ENCODE data around the gene SERINC5.
"Not testable (repeated sequence)": the region's sequence is repeated elsewhere in the genome, so short reads cannot be mapped to it uniquely, and the experiment has no call there.

SERINC5 gene

DNA sequence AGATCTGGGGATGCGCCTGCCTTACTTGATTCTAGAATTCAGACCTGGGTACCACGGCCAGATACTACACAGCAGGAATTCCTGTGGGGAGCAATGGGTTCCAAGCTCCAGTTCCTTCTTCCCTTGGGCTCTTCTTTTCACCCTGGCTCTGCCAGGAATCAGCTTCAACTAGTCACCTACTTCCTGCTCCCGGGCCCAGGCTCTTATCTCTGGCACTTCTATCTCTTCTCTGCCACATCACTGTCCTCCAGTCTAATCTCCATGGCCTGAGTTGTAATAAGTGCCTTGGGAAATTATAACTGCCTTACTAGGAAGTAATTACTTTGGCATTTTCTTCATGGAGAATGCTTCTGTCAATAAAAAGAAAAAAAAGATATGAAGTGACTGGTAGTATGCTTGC, 26.2 kb upstream of the SERINC5 start:
- Histone ChIP-seq H3K4me1 (ENCODE audit: control insufficient read depth, low read depth, low read length) (peaks cover 3% of the 10 kb centered on the region), H3K4me3 (ENCODE audit: low read length) (no peak overlapping the region), H3K27ac (ENCODE audit: low read length) (no peak overlapping the region), H3K9ac (ENCODE audit: low read length) (no peak overlapping the region), H3K27me3 (ENCODE audit: control insufficient read depth, insufficient read depth, low read length) (no peaks in the 10 kb centered on the region), H3K9me3 (ENCODE audit: control insufficient read depth, low read depth, low read length) (no peaks in the 10 kb centered on the region), H3K36me3 (ENCODE audit: control insufficient read depth, low read depth, low read length) (no peaks in the 10 kb centered on the region)

GRCh38 chr5:80277191-80277590, 21.3 kb upstream of the SERINC5 start:
- Histone ChIP-seq H3K4me1 (ENCODE audit: control insufficient read depth, low read depth, low read length) (no peaks in the 10 kb centered on the region), H3K27ac (ENCODE audit: low read length) (no peak overlapping the region), H3K36me3 (ENCODE audit: control insufficient read depth, low read depth, low read length) (no peaks in the 10 kb centered on the region), H3K9ac (ENCODE audit: low read length) (no peak overlapping the region), H3K27me3 (ENCODE audit: control insufficient read depth, insufficient read depth, low read length) (no peaks in the 10 kb centered on the region), H3K4me3 (ENCODE audit: low read length) (no peak overlapping the region), H3K9me3 (ENCODE audit: control insufficient read depth, low read depth, low read length) (no peaks in the 10 kb centered on the region)

GRCh38 chr5:80276186-80276585, 20.3 kb upstream of the SERINC5 start:
- no peaks in the 10 kb centered on the region for H3K9me3 ChIP-seq (ENCODE audit: control insufficient read depth, low read depth, low read length)
- H3K4me3 ChIP-seq (ENCODE audit: low read length), result no peak overlapping the region
- H3K27me3 ChIP-seq (ENCODE audit: control insufficient read depth, insufficient read depth, low read length), result no peaks in the 10 kb centered on the region
- no peaks in the 10 kb centered on the region for H3K36me3 ChIP-seq (ENCODE audit: control insufficient read depth, low read depth, low read length)
- H3K27ac ChIP-seq (ENCODE audit: low read length), result no peak overlapping the region
- no peak overlapping the region for H3K9ac ChIP-seq (ENCODE audit: low read length)
- H3K4me1 ChIP-seq (ENCODE audit: control insufficient read depth, low read depth, low read length), result no peaks in the 10 kb centered on the region

GRCh38 chr5:80275347-80275746, 19.5 kb upstream of the SERINC5 start:
- H3K4me1 ChIP-seq (ENCODE audit: control insufficient read depth, low read depth, low read length), result no peaks in the 10 kb centered on the region
- no peaks in the 10 kb centered on the region for H3K27me3 ChIP-seq (ENCODE audit: control insufficient read depth, insufficient read depth, low read length)
- no peaks in the 10 kb centered on the region for H3K9me3 ChIP-seq (ENCODE audit: control insufficient read depth, low read depth, low read length)
- H3K9ac ChIP-seq (ENCODE audit: low read length), result no peak overlapping the region
- H3K4me3 ChIP-seq (ENCODE audit: low read length), result no peak overlapping the region
- H3K36me3 ChIP-seq (ENCODE audit: control insufficient read depth, low read depth, low read length), result no peaks in the 10 kb centered on the region
- H3K27ac ChIP-seq (ENCODE audit: low read length), result no peak overlapping the region

DNA sequence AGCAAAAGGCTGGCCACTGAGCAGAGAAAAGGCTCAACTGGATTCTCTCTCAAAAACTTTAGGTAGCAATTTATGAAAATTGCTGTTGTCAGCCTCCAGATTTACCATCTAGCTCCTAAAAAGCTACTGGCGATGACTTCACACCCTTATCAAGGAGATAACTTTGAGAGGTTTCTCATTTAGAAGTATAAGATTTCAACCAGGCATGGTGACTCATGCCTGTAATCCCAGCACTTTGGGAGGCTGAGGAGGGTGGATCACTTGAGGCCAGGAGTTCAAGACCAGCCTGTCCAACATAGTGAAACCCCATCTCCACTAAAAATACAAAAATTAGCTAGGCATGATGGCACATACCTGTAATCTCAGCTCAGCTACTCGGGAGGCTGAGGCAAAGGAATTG, 14.7 kb upstream of the SERINC5 start:
- H3K27me3 ChIP-seq (ENCODE audit: control insufficient read depth, insufficient read depth, low read length); H3K9ac ChIP-seq (ENCODE audit: low read length); H3K36me3 ChIP-seq (ENCODE audit: control insufficient read depth, low read depth, low read length); H3K4me3 ChIP-seq (ENCODE audit: low read length); H3K4me1 ChIP-seq (ENCODE audit: control insufficient read depth, low read depth, low read length); H3K27ac ChIP-seq (ENCODE audit: low read length); H3K9me3 ChIP-seq (ENCODE audit: control insufficient read depth, low read depth, low read length): not testable (repeated sequence)

GRCh38 chr5:80269991-80270438, 14.2 kb upstream of the SERINC5 start:
- H3K9me3 ChIP-seq (ENCODE audit: control insufficient read depth, low read depth, low read length), result no peaks in the 10 kb centered on the region
- H3K36me3 ChIP-seq (ENCODE audit: control insufficient read depth, low read depth, low read length), result no peaks in the 10 kb centered on the region
- no peak overlapping the region for H3K27ac ChIP-seq (ENCODE audit: low read length)
- H3K9ac ChIP-seq (ENCODE audit: low read length), result no peak overlapping the region
- H3K4me3 ChIP-seq (ENCODE audit: low read length), result no peak overlapping the region
- peaks cover 7% of the 10 kb centered on the region for H3K4me1 ChIP-seq (ENCODE audit: control insufficient read depth, low read depth, low read length)
- no peaks in the 10 kb centered on the region for H3K27me3 ChIP-seq (ENCODE audit: control insufficient read depth, insufficient read depth, low read length)

- Histone ChIP-seq H3K9ac (ENCODE audit: low read length) (no peak overlapping the region), H3K4me3 (ENCODE audit: low read length) (no peak overlapping the region), H3K4me1 (ENCODE audit: control insufficient read depth, low read depth, low read length) (peaks cover 7% of the 10 kb centered on the region), H3K27me3 (ENCODE audit: control insufficient read depth, insufficient read depth, low read length) (no peaks in the 10 kb centered on the region), H3K36me3 (ENCODE audit: control insufficient read depth, low read depth, low read length) (no peaks in the 10 kb centered on the region), H3K9me3 (ENCODE audit: control insufficient read depth, low read depth, low read length) (no peaks in the 10 kb centered on the region), H3K27ac (ENCODE audit: low read length) (no peak overlapping the region)
These were observed 13.1 kb upstream of the SERINC5 start for GRCh38 chr5:80268916-80269315.

DNA sequence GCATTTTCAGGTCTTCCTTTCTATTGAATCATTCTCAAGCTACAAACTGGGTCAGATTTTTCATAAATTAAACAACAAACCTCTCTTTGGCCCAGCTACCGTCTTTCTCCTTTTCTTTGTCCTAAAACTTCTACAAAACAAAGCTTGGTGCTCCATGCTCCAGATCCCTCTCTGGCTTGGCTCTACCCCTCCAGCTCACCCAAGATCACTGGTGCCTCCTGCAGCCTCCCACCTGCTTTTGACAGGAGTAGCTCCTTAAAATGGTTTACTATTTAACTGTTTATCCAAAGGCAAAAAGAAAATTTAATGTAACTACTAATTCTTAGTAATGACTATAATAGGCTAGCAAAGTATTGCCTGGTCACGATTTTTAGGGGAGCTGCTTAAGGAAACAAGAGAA, 10.7 kb upstream of the SERINC5 start:
- Histone ChIP-seq H3K4me1 (ENCODE audit: control insufficient read depth, low read depth, low read length) (peaks cover 7% of the 10 kb centered on the region), H3K9ac (ENCODE audit: low read length) (no peak overlapping the region), H3K27me3 (ENCODE audit: control insufficient read depth, insufficient read depth, low read length) (no peaks in the 10 kb centered on the region), H3K4me3 (ENCODE audit: low read length) (no peak overlapping the region), H3K36me3 (ENCODE audit: control insufficient read depth, low read depth, low read length) (no peaks in the 10 kb centered on the region), H3K27ac (ENCODE audit: low read length) (no peak overlapping the region), H3K9me3 (ENCODE audit: control insufficient read depth, low read depth, low read length) (no peaks in the 10 kb centered on the region)

DNA sequence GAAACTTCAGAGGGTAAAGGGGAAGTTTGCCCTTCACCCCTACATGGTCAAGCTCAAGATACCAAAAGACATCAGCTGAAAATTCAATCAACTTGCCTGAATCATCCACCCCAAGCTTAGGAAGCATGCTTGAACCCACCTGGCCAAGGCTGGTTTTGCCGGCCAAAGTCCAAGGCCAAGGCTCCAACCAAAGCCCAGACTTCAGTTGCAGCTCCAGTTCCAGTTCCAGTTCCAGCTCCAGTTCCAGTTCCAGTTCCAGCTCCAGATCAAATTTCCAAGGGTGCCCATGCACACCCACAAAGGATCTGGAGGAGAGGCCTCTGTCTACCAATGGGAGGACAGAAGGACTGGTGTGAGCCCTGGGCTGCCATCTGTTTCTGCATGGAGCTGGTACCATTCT, 4.6 kb upstream of the SERINC5 start:
- Histone ChIP-seq H3K9ac (ENCODE audit: low read length) (no peak overlapping the region), H3K9me3 (ENCODE audit: control insufficient read depth, low read depth, low read length) (no peaks in the 10 kb centered on the region), H3K36me3 (ENCODE audit: control insufficient read depth, low read depth, low read length) (no peaks in the 10 kb centered on the region), H3K4me3 (ENCODE audit: low read length) (no peak overlapping the region), H3K27ac (ENCODE audit: low read length) (no peak overlapping the region), H3K4me1 (ENCODE audit: control insufficient read depth, low read depth, low read length) (peaks cover 10% of the 10 kb centered on the region), H3K27me3 (ENCODE audit: control insufficient read depth, insufficient read depth, low read length) (no peaks in the 10 kb centered on the region)

GRCh38 chr5:80259511-80260203, 3.8 kb upstream of the SERINC5 start:
- H3K9ac ChIP-seq (ENCODE audit: low read length), result no peak overlapping the region
- H3K4me3 ChIP-seq (ENCODE audit: low read length), result no peak overlapping the region
- no peak overlapping the region for H3K27ac ChIP-seq (ENCODE audit: low read length)
- no peaks in the 10 kb centered on the region for H3K36me3 ChIP-seq (ENCODE audit: control insufficient read depth, low read depth, low read length)
- no peaks in the 10 kb centered on the region for H3K9me3 ChIP-seq (ENCODE audit: control insufficient read depth, low read depth, low read length)
- peaks cover 7% of the 10 kb centered on the region for H3K27me3 ChIP-seq (ENCODE audit: control insufficient read depth, insufficient read depth, low read length)
- H3K4me1 ChIP-seq (ENCODE audit: control insufficient read depth, low read depth, low read length), result peaks cover 12% of the 10 kb centered on the region

DNA sequence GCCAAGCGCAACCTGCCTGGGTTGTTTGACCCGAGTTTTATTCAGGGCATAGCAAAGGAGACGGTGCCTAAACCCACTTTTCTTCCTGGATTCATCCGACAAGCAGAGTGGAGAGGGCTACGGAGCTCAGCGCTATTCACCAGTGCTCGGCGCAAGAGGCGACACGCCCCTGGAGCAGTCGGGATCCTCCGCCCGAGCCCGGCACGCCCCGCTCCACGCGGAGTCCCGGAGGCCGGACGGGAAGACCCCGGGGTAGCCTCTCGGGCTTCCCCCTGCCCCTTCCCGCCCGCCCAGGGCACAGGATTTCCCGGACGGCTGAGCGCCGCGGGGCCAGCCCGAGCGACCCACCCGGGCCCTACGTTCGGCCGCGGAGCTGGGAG, 427 bp downstream of the SERINC5 start:
- Histone ChIP-seq H3K36me3 (ENCODE audit: control insufficient read depth, low read depth, low read length) (no peaks in the 10 kb centered on the region), H3K9me3 (ENCODE audit: control insufficient read depth, low read depth, low read length) (no peaks in the 10 kb centered on the region), H3K4me3 (ENCODE audit: low read length) (peak overlapping the region; percentile 92), H3K27me3 (ENCODE audit: control insufficient read depth, insufficient read depth, low read length) (peaks cover 10% of the 10 kb centered on the region), H3K27ac (ENCODE audit: low read length) (no peak overlapping the region), H3K9ac (ENCODE audit: low read length) (peak overlapping the region; percentile 53), H3K4me1 (ENCODE audit: control insufficient read depth, low read depth, low read length) (peaks cover 41% of the 10 kb centered on the region)

DNA sequence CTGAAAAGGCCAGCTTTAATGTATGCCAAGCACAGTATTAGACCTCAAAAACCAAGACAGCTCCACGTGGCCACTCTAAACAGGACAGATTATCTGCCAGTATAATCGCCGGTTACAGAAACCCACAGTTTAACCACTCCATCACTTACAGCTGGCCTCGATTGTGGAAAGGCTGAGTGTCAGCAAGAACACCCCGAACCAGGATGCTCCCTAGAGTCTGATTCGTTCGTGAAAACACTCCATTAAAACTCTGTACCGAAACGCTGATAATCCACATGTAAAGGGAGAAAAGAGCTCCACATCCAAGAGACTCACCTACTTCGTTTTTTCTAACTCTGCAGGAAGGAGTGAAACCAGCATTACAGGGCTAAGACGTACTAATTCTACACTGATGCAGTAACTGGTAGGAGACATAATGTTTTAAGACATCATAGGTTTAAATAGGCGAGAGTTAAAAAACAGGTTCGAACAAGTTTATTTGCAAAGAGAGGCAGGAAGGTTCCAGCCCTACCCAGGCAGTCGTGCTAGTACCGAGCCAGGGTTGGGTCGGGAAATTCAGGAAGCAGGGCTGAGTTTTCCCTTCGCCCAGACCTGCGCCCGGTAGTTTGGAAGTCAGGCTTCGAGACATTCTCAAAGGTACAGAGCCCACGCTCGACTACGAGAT, 949 bp downstream of the SERINC5 start:
- Histone ChIP-seq H3K27ac (ENCODE audit: low read length) (no peak overlapping the region), H3K4me1 (ENCODE audit: control insufficient read depth, low read depth, low read length) (peaks cover 45% of the 10 kb centered on the region)

More for the DNA sequence above, 949 bp downstream of the SERINC5 start:
- peak overlapping the region; percentile 92 for H3K4me3 ChIP-seq (ENCODE audit: low read length)
- peak overlapping the region; percentile 53 for H3K9ac ChIP-seq (ENCODE audit: low read length)
- H3K9me3 ChIP-seq (ENCODE audit: control insufficient read depth, low read depth, low read length), result no peaks in the 10 kb centered on the region
- H3K36me3 ChIP-seq (ENCODE audit: control insufficient read depth, low read depth, low read length), result no peaks in the 10 kb centered on the region
- H3K27me3 ChIP-seq (ENCODE audit: control insufficient read depth, insufficient read depth, low read length), result peaks cover 10% of the 10 kb centered on the region
